Stimulated activated CD4-positive, alpha-beta T cell treated with anti-CD3 and anti-CD28 coated beads, TNF-alpha, amount 100 ng/mL, for 24 hours (primary cell): ENCODE results near the gene THOC2.

Experiments used
- DNase-seq, 3 experiments: peaks; one replicate each; pipeline ENCODE4 v3.0.0-alpha.2; 2020; ENCODE audit warnings: low read depth in 3 of 3

The THOC2 gene

GRCh38 chrX:123563167-123563566 lies 169.7 kb downstream of the THOC2 start:
- DNase-seq = no peak

- DNase-seq = no peak
Observed at GRCh38 chrX:123562342-123563146, 170.3 kb downstream of the THOC2 start.

DNA sequence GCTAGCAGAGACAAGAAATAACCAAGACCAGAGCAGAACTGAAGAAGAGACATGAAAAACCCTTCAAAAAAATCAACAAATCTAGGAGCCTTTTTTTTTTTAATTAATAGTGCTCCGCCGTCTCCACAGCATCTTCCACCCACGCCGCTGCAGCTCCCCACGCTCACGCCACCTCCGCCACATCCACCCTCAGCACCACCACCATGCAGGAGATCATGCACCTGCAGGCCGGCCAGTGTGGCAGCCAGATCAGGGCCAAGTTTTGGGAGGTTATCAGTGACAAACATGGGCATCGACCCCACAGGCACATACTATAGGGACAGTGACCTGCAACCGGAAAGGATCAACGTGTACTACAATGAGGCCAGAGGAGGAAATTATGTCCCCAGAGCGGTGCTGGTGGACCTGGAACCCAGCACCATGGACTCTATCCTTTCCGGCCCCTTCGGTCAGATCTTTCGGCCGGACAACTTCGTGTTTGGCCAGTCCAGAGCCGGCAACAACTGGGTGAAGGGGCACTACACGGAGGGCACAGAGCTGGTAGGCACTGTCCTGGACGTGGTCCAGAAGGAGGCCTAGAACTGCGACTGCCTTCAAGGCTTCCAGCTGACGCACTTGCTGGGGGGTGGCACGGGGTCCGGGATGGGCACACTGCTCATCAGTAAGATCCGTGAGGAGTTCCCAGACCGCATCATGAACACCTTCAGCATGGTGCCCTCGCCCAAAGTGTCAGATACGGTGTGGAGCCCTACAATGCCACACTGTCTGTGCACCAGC lies 171.2 kb downstream of the THOC2 start:
- DNase-seq = no peak

DNA sequence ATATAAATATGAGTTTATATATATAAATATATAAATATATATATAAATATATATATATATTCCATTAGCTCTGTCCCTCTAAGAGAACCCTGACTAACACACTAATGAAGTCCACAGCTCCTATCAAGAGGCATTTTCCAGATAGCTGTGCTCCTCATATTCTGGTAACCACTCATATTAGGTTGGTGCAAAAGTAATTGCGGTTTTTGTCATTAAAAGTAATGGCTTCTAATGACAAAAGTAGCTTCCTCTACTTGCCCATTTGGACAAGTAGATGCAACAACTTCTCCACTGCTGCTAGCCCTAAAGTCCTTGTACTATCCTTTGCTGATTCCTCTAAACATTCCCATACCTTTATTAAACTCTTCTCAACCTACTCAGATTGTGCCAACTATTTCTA lies 182.0 kb downstream of the THOC2 start:
- DNase-seq = no peak
